ENCODE data around the gene PRKCE. TPM values are rescaled to one million over a fixed set of nuclear protein-coding genes. Genes with fewer than 3 reads are reported as not detected.

The PRKCE gene
- total RNA-seq, 1 donor from 2014 or later = 11.7 TPM

GRCh38 chr2:45747363-45747762, 95.9 kb downstream of the PRKCE start:
- no peaks in the 10 kb centered on the region for H3K27me3 Mint-ChIP-seq (ENCODE audit: insufficient read depth)
- no peak overlapping the region for H3K4me3 Mint-ChIP-seq
- no peak overlapping the region for H3K27ac Mint-ChIP-seq
- peaks cover 10% of the 10 kb centered on the region for H3K4me1 Mint-ChIP-seq (ENCODE audit: low read depth)
- peaks cover 2% of the 10 kb centered on the region for H3K36me3 Mint-ChIP-seq (ENCODE audit: low read depth)
- no peak for DNase-seq (ENCODE audit: low spot score)
- intact Hi-C loops (cut with micrococcal nuclease) = no loop called here
- peaks cover 12% of the 10 kb centered on the region for H3K9me3 Mint-ChIP-seq

- no peak overlapping the region for H3K27ac Mint-ChIP-seq
- peaks cover 12% of the 10 kb centered on the region for H3K9me3 Mint-ChIP-seq
- no peak for DNase-seq (ENCODE audit: low spot score)
- H3K27me3 Mint-ChIP-seq (ENCODE audit: insufficient read depth) = no peaks in the 10 kb centered on the region
- intact Hi-C loops (cut with micrococcal nuclease) = no loop called here
- H3K4me1 Mint-ChIP-seq (ENCODE audit: low read depth) = peaks cover 10% of the 10 kb centered on the region
- no peak overlapping the region for H3K4me3 Mint-ChIP-seq
- peaks cover 2% of the 10 kb centered on the region for H3K36me3 Mint-ChIP-seq (ENCODE audit: low read depth)
Observed at GRCh38 chr2:45748239-45748638, 96.8 kb downstream of the PRKCE start.

GRCh38 chr2:45750001-45750400, 98.5 kb downstream of the PRKCE start:
- Mint-ChIP-seq H3K4me3 (no peak overlapping the region), H3K27ac (no peak overlapping the region)

GRCh38 chr2:45750484-45750883, 99.0 kb downstream of the PRKCE start:
- Mint-ChIP-seq H3K36me3 (ENCODE audit: low read depth) (peaks cover 2% of the 10 kb centered on the region), H3K4me1 (ENCODE audit: low read depth) (peaks cover 10% of the 10 kb centered on the region), H3K27me3 (ENCODE audit: insufficient read depth) (no peaks in the 10 kb centered on the region), H3K27ac (no peak overlapping the region), H3K9me3 (peaks cover 12% of the 10 kb centered on the region), H3K4me3 (no peak overlapping the region)
- intact Hi-C loops (cut with micrococcal nuclease) = no loop called here
- DNase-seq (ENCODE audit: low spot score) = no peak

More at GRCh38 chr2:45750001-45750400, 98.5 kb downstream of the PRKCE start:
- intact Hi-C loops (cut with micrococcal nuclease) = no loop called here
- Mint-ChIP-seq H3K4me1 (ENCODE audit: low read depth) (peaks cover 10% of the 10 kb centered on the region), H3K27me3 (ENCODE audit: insufficient read depth) (no peaks in the 10 kb centered on the region), H3K9me3 (peaks cover 12% of the 10 kb centered on the region), H3K36me3 (ENCODE audit: low read depth) (peaks cover 2% of the 10 kb centered on the region)
- DNase-seq (ENCODE audit: low spot score) = no peak

- intact Hi-C loops (cut with micrococcal nuclease) = no loop called here
- H3K27ac Mint-ChIP-seq = no peak overlapping the region
- peaks cover 10% of the 10 kb centered on the region for H3K4me1 Mint-ChIP-seq (ENCODE audit: low read depth)
- no peak for DNase-seq (ENCODE audit: low spot score)
- no peaks in the 10 kb centered on the region for H3K27me3 Mint-ChIP-seq (ENCODE audit: insufficient read depth)
- H3K9me3 Mint-ChIP-seq = no peaks in the 10 kb centered on the region
- no peaks in the 10 kb centered on the region for H3K36me3 Mint-ChIP-seq (ENCODE audit: low read depth)
- no peak overlapping the region for H3K4me3 Mint-ChIP-seq
Observed at GRCh38 chr2:45753381-45753780, 101.9 kb downstream of the PRKCE start.

- H3K27ac Mint-ChIP-seq = no peak overlapping the region
- no peaks in the 10 kb centered on the region for H3K27me3 Mint-ChIP-seq (ENCODE audit: insufficient read depth)
- peaks cover 10% of the 10 kb centered on the region for H3K4me1 Mint-ChIP-seq (ENCODE audit: low read depth)
- H3K4me3 Mint-ChIP-seq = no peak overlapping the region
- intact Hi-C loops (cut with micrococcal nuclease) = no loop called here
- H3K9me3 Mint-ChIP-seq = no peaks in the 10 kb centered on the region
- no peak for DNase-seq (ENCODE audit: low spot score)
- H3K36me3 Mint-ChIP-seq (ENCODE audit: low read depth) = no peaks in the 10 kb centered on the region
Observed at GRCh38 chr2:45754131-45755010, 102.9 kb downstream of the PRKCE start.

- no peak for DNase-seq (ENCODE audit: low spot score)
- Mint-ChIP-seq H3K4me1 (ENCODE audit: low read depth) (peaks cover 4% of the 10 kb centered on the region), H3K27me3 (ENCODE audit: insufficient read depth) (no peaks in the 10 kb centered on the region), H3K9me3 (no peaks in the 10 kb centered on the region), H3K4me3 (no peak overlapping the region), H3K36me3 (ENCODE audit: low read depth) (no peaks in the 10 kb centered on the region), H3K27ac (no peak overlapping the region)
- intact Hi-C loops (cut with micrococcal nuclease) = no loop called here
Observed at GRCh38 chr2:45755585-45756335, 104.3 kb downstream of the PRKCE start.

GRCh38 chr2:45758018-45758417, 106.5 kb downstream of the PRKCE start:
- no peaks in the 10 kb centered on the region for H3K4me1 Mint-ChIP-seq (ENCODE audit: low read depth)
- intact Hi-C loops (cut with micrococcal nuclease) = loop anchor here (2.0 kb wide), 1 partner anchor 51 kb away; no protein-coding TSS in a partner anchor
- no peaks in the 10 kb centered on the region for H3K27me3 Mint-ChIP-seq (ENCODE audit: insufficient read depth)
- no peak overlapping the region for H3K4me3 Mint-ChIP-seq
- H3K36me3 Mint-ChIP-seq (ENCODE audit: low read depth) = no peaks in the 10 kb centered on the region
- no peak for DNase-seq (ENCODE audit: low spot score)
- no peak overlapping the region for H3K27ac Mint-ChIP-seq
- H3K9me3 Mint-ChIP-seq = no peaks in the 10 kb centered on the region

GRCh38 chr2:45759310-45759851, 107.9 kb downstream of the PRKCE start:
- no peaks in the 10 kb centered on the region for H3K36me3 Mint-ChIP-seq (ENCODE audit: low read depth)
- no peak for DNase-seq (ENCODE audit: low spot score)
- H3K27ac Mint-ChIP-seq = no peak overlapping the region
- H3K4me1 Mint-ChIP-seq (ENCODE audit: low read depth) = no peaks in the 10 kb centered on the region
- H3K4me3 Mint-ChIP-seq = no peak overlapping the region
- H3K9me3 Mint-ChIP-seq = no peaks in the 10 kb centered on the region
- no peaks in the 10 kb centered on the region for H3K27me3 Mint-ChIP-seq (ENCODE audit: insufficient read depth)
- intact Hi-C loops (cut with micrococcal nuclease) = loop anchor here (2.0 kb wide), 1 partner anchor 49 kb away; no protein-coding TSS in a partner anchor

GRCh38 chr2:45761635-45762034, 110.2 kb downstream of the PRKCE start:
- Mint-ChIP-seq H3K27me3 (ENCODE audit: insufficient read depth) (peaks cover 2% of the 10 kb centered on the region), H3K9me3 (no peaks in the 10 kb centered on the region), H3K4me3 (no peak overlapping the region), H3K36me3 (ENCODE audit: low read depth) (no peaks in the 10 kb centered on the region), H3K27ac (no peak overlapping the region), H3K4me1 (ENCODE audit: low read depth) (no peaks in the 10 kb centered on the region)
- intact Hi-C loops (cut with micrococcal nuclease) = no loop called here
- no peak for DNase-seq (ENCODE audit: low spot score)

GRCh38 chr2:45763255-45763654, 111.8 kb downstream of the PRKCE start:
- no peak for DNase-seq (ENCODE audit: low spot score)
- no peaks in the 10 kb centered on the region for H3K36me3 Mint-ChIP-seq (ENCODE audit: low read depth)
- H3K4me3 Mint-ChIP-seq = no peak overlapping the region
- intact Hi-C loops (cut with micrococcal nuclease) = no loop called here
- no peaks in the 10 kb centered on the region for H3K4me1 Mint-ChIP-seq (ENCODE audit: low read depth)
- H3K27me3 Mint-ChIP-seq (ENCODE audit: insufficient read depth) = peaks cover 2% of the 10 kb centered on the region
- no peak overlapping the region for H3K27ac Mint-ChIP-seq
- H3K9me3 Mint-ChIP-seq = no peaks in the 10 kb centered on the region

GRCh38 chr2:45763797-45764196, 112.3 kb downstream of the PRKCE start:
- Mint-ChIP-seq H3K4me1 (ENCODE audit: low read depth) (no peaks in the 10 kb centered on the region), H3K36me3 (ENCODE audit: low read depth) (no peaks in the 10 kb centered on the region), H3K27ac (no peak overlapping the region), H3K9me3 (no peaks in the 10 kb centered on the region), H3K27me3 (ENCODE audit: insufficient read depth) (peaks cover 5% of the 10 kb centered on the region), H3K4me3 (no peak overlapping the region)
- intact Hi-C loops (cut with micrococcal nuclease) = no loop called here
- no peak for DNase-seq (ENCODE audit: low spot score)

Measured in activated T-helper 1 cell treated with anti-CD3 and anti-CD28 coated beads, Interleukin-12 subunit alpha, Interleukin-12 subunit beta, Interleukin-2, Interleukin-4 antibody, amounts not matched to agents 30 ng/mL and 10 ng/mL and 1 ng/mL, durations not matched to agents 14 hours and 24 hours and 36 hours (primary cell).